Cardiac muscle cell (in vitro differentiated cells and primary cell): ENCODE data around the gene CRACR2B. TPM values are rescaled to one million over a fixed set of nuclear protein-coding genes. Genes with fewer than 3 reads are reported as not detected.

Source experiments
- DNase-seq, 2 donors: peaks; one replicate each; pipeline versions ENCODE4 v3.0.0 to v3.0.0-alpha.2; 2010 to 2017; ENCODE audit warnings: low read depth in 1 of 2, low spot score in 1 of 2
- H3K27ac ChIP-seq: fragments of 200-600 bp; sonication (generic); 2 replicates; pipeline ENCODE4 v1.5.1; 2016
- H3K27me3 ChIP-seq: fragments of 200-600 bp; sonication (generic); 2 replicates; pipeline ENCODE4 v1.6.0; 2016; ENCODE audit warnings: control low read depth
- H3K36me3 ChIP-seq: fragments of 200-600 bp; sonication (generic); 2 replicates; pipeline ENCODE4 v1.5.1; 2016; ENCODE audit warnings: control low read depth
- H3K4me1 ChIP-seq: fragments of 200-600 bp; sonication (generic); 2 replicates; pipeline ENCODE4 v1.8.1; 2017; ENCODE audit warnings: low read depth, mild to moderate bottlenecking, mixed run types
- H3K4me3 ChIP-seq: fragments of 200-600 bp; sonication (generic); 2 replicates; pipeline ENCODE4 v1.5.1; 2016; ENCODE audit warnings: mild to moderate bottlenecking
- H3K9me3 ChIP-seq: fragments of 200-600 bp; sonication (generic); 2 replicates; pipeline ENCODE4 v1.5.1; 2017; ENCODE audit warnings: low read depth, mild to moderate bottlenecking, control low read depth
- CTCF ChIP-seq: IDR thresholded peaks from 2 replicates; pipeline ENCODE4 v1.5.1; 2012; ENCODE audit warnings: low read depth, mild to moderate bottlenecking, low read length
- polyA plus RNA-seq: library from polyadenylated mRNA; unstranded; fragments of >200 nt; fragmentation: Nextera tagmentation; extraction: Ambion mirVana; gene quantifications from 2 replicates; pipeline ENCODE4 v1.2.1, GENCODE V29; 2016
- total RNA-seq: library from RNA; depleted of rRNA; stranded (reverse); fragments of >200 nt; gene quantifications from 2 replicates; pipeline ENCODE4 v1.2.3, GENCODE V29; 2016

Gene CRACR2B
- total and polyA plus RNA-seq, 2 experiments from 2014 or later, result 84.5 to 91.0 TPM

- H3K4me3 ChIP-seq, result no peak overlapping the region
- H3K27ac ChIP-seq, result no peak overlapping the region
- H3K27me3 ChIP-seq, result no peaks in the 10 kb centered on the region
- no peaks in the 10 kb centered on the region for H3K9me3 ChIP-seq
- H3K4me1 ChIP-seq, result peaks cover 6% of the 10 kb centered on the region
- no peak for TF ChIP-seq CTCF
- DNase-seq, result no peak
- H3K36me3 ChIP-seq, result no peaks in the 10 kb centered on the region
These were observed 31.1 kb downstream of the CRACR2B start for GRCh38 chr11:858762-859339.

- no peak for TF ChIP-seq CTCF
- Histone ChIP-seq H3K4me3 (no peak overlapping the region), H3K9me3 (no peaks in the 10 kb centered on the region), H3K27ac (peak overlapping the region; percentile 17), H3K36me3 (no peaks in the 10 kb centered on the region), H3K27me3 (no peaks in the 10 kb centered on the region), H3K4me1 (peaks cover 6% of the 10 kb centered on the region)
- DNase-seq, result peak; percentile 61 to 94
These were observed 31.8 kb downstream of the CRACR2B start for GRCh38 chr11:859394-860131.

- Histone ChIP-seq H3K27ac (peak overlapping the region; percentile 17), H3K27me3 (no peaks in the 10 kb centered on the region), H3K4me1 (peaks cover 6% of the 10 kb centered on the region), H3K4me3 (no peak overlapping the region), H3K9me3 (no peaks in the 10 kb centered on the region), H3K36me3 (no peaks in the 10 kb centered on the region)
- TF ChIP-seq CTCF, result no peak
- DNase-seq, result no peak
These were observed 32.8 kb downstream of the CRACR2B start for GRCh38 chr11:860234-861104.

- H3K4me1 ChIP-seq, result peaks cover 6% of the 10 kb centered on the region
- no peak for TF ChIP-seq CTCF
- no peaks in the 10 kb centered on the region for H3K36me3 ChIP-seq
- no peak for DNase-seq
- no peaks in the 10 kb centered on the region for H3K27me3 ChIP-seq
- H3K27ac ChIP-seq, result no peak overlapping the region
- no peak overlapping the region for H3K4me3 ChIP-seq
- no peaks in the 10 kb centered on the region for H3K9me3 ChIP-seq
These were observed 33.4 kb downstream of the CRACR2B start for GRCh38 chr11:861105-861479.

GRCh38 chr11:862081-862661 lies 34.5 kb downstream of the CRACR2B start:
- Histone ChIP-seq H3K9me3 (no peaks in the 10 kb centered on the region), H3K4me3 (no peak overlapping the region), H3K4me1 (peaks cover 6% of the 10 kb centered on the region), H3K36me3 (peaks cover 3% of the 10 kb centered on the region), H3K27me3 (no peaks in the 10 kb centered on the region), H3K27ac (no peak overlapping the region)
- no peak for TF ChIP-seq CTCF
- DNase-seq, result no peak
